ENCODE results near the gene ATG16L1. TPM values are rescaled to one million over a fixed set of nuclear protein-coding genes. Genes with fewer than 3 reads are reported as not detected.

Gene ATG16L1
- total and polyA plus RNA-seq, 9 of the 15 experiments (the other 6 are each of a cell fraction or from before 2014, with no cell fraction given): 6.4 to 21.3 (median 17.2) TPM

- TF ChIP-seq RREB1 (CRISPR knock-in tag; IDR thresholded peaks at IDR 0.05): no peak
- TF ChIP-seq HES1 (IDR thresholded peaks at IDR 0.05; ENCODE audit: low read depth): no peak
- TF ChIP-seq TRIM24 (IDR thresholded peaks at IDR 0.05): no peak
- TF ChIP-seq POLR2B (IDR thresholded peaks at IDR 0.05; ENCODE audit: low read depth, partially characterized antibody): no peak
These were observed 74.3 kb downstream of the ATG16L1 start (continued) for GRCh38 chr2:233325814-233326213.

GRCh38 chr2:233326500-233326899 is 75.0 kb downstream of the ATG16L1 start:
- peaks cover 0 to 14% of the 10 kb centered on the region in 2 experiments; a peak in 4 of 5 replicates for H3K4me1 ChIP-seq (replicated peaks in 1 of 2; ENCODE audit: control insufficient read depth in 2 of 2, insufficient read depth in 2 of 2, low read length in 2 of 2)
- no peak for FAIRE-seq
- no peak for DNase-seq (ENCODE audit: extremely low read depth in 1 of 4, low spot score in 3 of 4)
- in situ Hi-C loops (cut with MboI): no loop called here
- 0 out of 5 replicates have a peak, but pooled peaks cover 0 to 4% of the 10 kb centered on the region in 2 experiments for H3K27me3 ChIP-seq (ENCODE audit: control insufficient read depth in 2 of 2, insufficient read depth in 2 of 2, low read length in 2 of 2)
- POLR2A ChIA-PET: no interaction called here
- H3K4me2 ChIP-seq (ENCODE audit: insufficient read depth, low read length): no peak overlapping the region
- peaks cover 3% of the 10 kb centered on the region for H3K9me1 ChIP-seq (ENCODE audit: control insufficient read depth, insufficient read depth, low read length)
- H2AFZ ChIP-seq (ENCODE audit: low read depth, low read length): no peak overlapping the region
- no peak overlapping the region for H3K9ac ChIP-seq (ENCODE audit: insufficient read depth in 1 of 2, low read depth in 2 of 2, low read length in 2 of 2)
- CTCF ChIA-PET (ENCODE audit: low intra/inter-chr PET ratio): no interaction called here
- ATAC-seq: no peak
- no peaks in the 10 kb centered on the region for H3K79me2 ChIP-seq (ENCODE audit: control insufficient read depth, insufficient read depth, low read length)
- 35% methylated on average over 3 of the region's 8 CpGs for WGBS (ENCODE audit: insufficient coverage, low coverage, missing lambda C conversion rate)
- no peak overlapping the region for H3K4me3 ChIP-seq
- no peaks in the 10 kb centered on the region for H3K9me3 ChIP-seq (replicated peaks; ENCODE audit: control insufficient read depth, insufficient read depth, low read depth, low read length)
- intact Hi-C loops (cut with micrococcal nuclease): no loop called here
- no peaks in the 10 kb centered on the region for H3K36me3 ChIP-seq (ENCODE audit: control insufficient read depth, insufficient read depth, low read length)
- TF ChIP-seq GTF2F1 (IDR thresholded peaks at IDR 0.05; ENCODE audit: low read depth, low read length) (no peak), ZBTB2 (IDR thresholded peaks at IDR 0.05) (no peak), BRCA1 (IDR thresholded peaks at IDR 0.05) (no peak), BRCA1 (CRISPR knock-in tag; IDR thresholded peaks at IDR 0.05) (no peak), RCOR1 (IDR thresholded peaks at IDR 0.05; ENCODE audit: borderline replicate concordance in 1 of 2, low read depth in 2 of 2, low read length in 2 of 2) (no peak), ETV6 (IDR thresholded peaks at IDR 0.05; ENCODE audit: borderline replicate concordance in 1 of 2, low read depth in 2 of 2, low read length in 1 of 2) (no peak), ETV6 (CRISPR knock-in tag; IDR thresholded peaks at IDR 0.05; ENCODE audit: borderline replicate concordance) (no peak), NFIX (CRISPR knock-in tag; IDR thresholded peaks at IDR 0.05; ENCODE audit: low read depth) (no peak), IFI16 (CRISPR knock-in tag; IDR thresholded peaks at IDR 0.05) (no peak), TARDBP (IDR thresholded peaks at IDR 0.05) (no peak), BACH1 (tag; IDR thresholded peaks at IDR 0.05) (no peak)
- no TSS peak for BruUV-seq (replicated peaks)
- H3K27ac ChIP-seq (ENCODE audit: extremely low read depth, low read depth, low read length): no peak overlapping the region
- H4K20me1 ChIP-seq (replicated peaks; ENCODE audit: control insufficient read depth, insufficient read depth, low read length): no peaks in the 10 kb centered on the region

Measured in K562 (cell line).